SU-DHL-6 (cell line): ENCODE measurements around the gene FAM171A1.

Experiments
- EZH2phosphoT487 ChIP-seq: fragments of 200-600 bp; sonication (generic), shearing (Covaris generic); conservative IDR thresholded peaks from 2 replicates; pipeline ENCODE4 v1.6.1; 2018; ENCODE audit warnings: mild to moderate bottlenecking, antibody characterized with exemption, low read length, moderate library complexity, mixed read lengths
- TF ChIP-seq, protein P1 (sequence below): fragments of 200-600 bp; sonication (generic); IDR thresholded peaks from one replicate; pipeline ENCODE4 v1.5.1; 2017; ENCODE audit warnings: antibody characterized with exemption, mild to moderate bottlenecking, low read length, moderate library complexity; ENCODE audit not compliant: insufficient read depth, poor library complexity, severe bottlenecking

DNA sequence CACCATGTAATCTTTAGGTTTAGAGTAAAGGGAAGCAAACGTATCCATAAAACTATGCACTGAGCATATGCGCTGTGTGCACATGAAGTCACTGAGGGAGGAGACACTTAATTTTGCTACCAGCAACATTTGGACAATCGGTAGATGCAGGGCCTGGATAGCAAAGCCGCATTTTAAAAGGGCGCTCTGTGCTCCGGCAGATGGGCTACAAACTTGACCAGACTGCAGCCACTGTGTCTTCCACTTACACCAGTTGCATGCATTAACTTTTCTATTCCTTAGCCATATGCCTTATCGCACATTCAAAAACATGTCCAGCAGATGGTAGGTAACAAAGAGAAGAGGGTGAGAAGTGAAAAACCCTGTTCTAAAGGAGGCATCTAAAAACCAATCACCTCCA is 18.3 kb downstream of the FAM171A1 start:
- TF ChIP-seq, protein P1, sequence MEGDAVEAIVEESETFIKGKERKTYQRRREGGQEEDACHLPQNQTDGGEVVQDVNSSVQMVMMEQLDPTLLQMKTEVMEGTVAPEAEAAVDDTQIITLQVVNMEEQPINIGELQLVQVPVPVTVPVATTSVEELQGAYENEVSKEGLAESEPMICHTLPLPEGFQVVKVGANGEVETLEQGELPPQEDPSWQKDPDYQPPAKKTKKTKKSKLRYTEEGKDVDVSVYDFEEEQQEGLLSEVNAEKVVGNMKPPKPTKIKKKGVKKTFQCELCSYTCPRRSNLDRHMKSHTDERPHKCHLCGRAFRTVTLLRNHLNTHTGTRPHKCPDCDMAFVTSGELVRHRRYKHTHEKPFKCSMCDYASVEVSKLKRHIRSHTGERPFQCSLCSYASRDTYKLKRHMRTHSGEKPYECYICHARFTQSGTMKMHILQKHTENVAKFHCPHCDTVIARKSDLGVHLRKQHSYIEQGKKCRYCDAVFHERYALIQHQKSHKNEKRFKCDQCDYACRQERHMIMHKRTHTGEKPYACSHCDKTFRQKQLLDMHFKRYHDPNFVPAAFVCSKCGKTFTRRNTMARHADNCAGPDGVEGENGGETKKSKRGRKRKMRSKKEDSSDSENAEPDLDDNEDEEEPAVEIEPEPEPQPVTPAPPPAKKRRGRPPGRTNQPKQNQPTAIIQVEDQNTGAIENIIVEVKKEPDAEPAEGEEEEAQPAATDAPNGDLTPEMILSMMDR: no peak
- no peak for TF ChIP-seq EZH2phosphoT487
